ENCODE data around the gene CD59. TPM values are rescaled to one million over a fixed set of nuclear protein-coding genes. Genes with fewer than 3 reads are reported as not detected.
A peak's percentile ranks its signal among the peaks of the same experiment; 100 is the strongest.

The CD59 gene
- total RNA-seq, 1 donor from 2014 or later, result 272 TPM

DNA sequence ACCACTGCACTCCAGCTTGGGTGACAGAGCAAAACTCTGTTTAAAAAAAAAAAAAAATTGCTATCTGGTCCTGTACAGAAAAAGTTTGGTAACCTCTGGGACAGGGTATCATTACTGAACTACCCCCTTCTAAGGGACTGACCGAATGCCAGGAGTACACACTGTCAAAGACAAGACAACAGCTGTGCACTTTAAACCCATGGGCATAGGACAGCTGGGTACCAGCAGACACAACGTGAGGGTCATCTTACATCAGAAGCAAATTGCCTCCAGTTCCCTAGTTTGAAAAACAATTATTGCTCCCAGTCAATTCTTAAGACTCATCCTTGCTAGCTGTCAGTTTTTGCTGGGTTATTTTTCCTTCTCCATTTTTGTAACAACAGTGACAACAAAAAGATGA is 17.8 kb downstream of the CD59 start:
- H3K27ac ChIP-seq, result no peak overlapping the region
- no peak overlapping the region for H3K4me3 ChIP-seq
- TF ChIP-seq CTCF (IDR thresholded peaks at IDR 0.05) (no peak), POLR2AphosphoS5 (IDR thresholded peaks at IDR 0.05; ENCODE audit: insufficient read depth in 1 of 2, low read depth in 1 of 2) (no peak), POLR2A (IDR thresholded peaks at IDR 0.05) (no peak)
- H3K36me3 ChIP-seq, result peaks cover 0 to 61% of the 10 kb centered on the region in 2 donors
- no peak for DNase-seq (ENCODE audit: extremely low spot score in 2 of 2)
- H3K27me3 ChIP-seq, result no peaks in the 10 kb centered on the region
- H3K4me1 ChIP-seq, result peaks cover 62% of the 10 kb centered on the region
- no peaks in the 10 kb centered on the region for H3K9me3 ChIP-seq
- intact Hi-C loops (cut with DNase I), result no loop called here

- no peaks in the 10 kb centered on the region for H3K27me3 ChIP-seq
- no peak for DNase-seq (ENCODE audit: extremely low spot score in 2 of 2)
- H3K9me3 ChIP-seq, result no peaks in the 10 kb centered on the region
- TF ChIP-seq POLR2A (IDR thresholded peaks at IDR 0.05) (no peak), POLR2AphosphoS5 (IDR thresholded peaks at IDR 0.05; ENCODE audit: insufficient read depth in 1 of 2, low read depth in 1 of 2) (no peak), CTCF (IDR thresholded peaks at IDR 0.05) (no peak)
- H3K27ac ChIP-seq, result peak overlapping the region; percentile 31
- no peak overlapping the region for H3K4me3 ChIP-seq
- intact Hi-C loops (cut with DNase I), result no loop called here
- peaks cover 40% of the 10 kb centered on the region for H3K4me1 ChIP-seq
- peaks cover 0 to 69% of the 10 kb centered on the region in 2 donors for H3K36me3 ChIP-seq
Observed at GRCh38 chr11:33716243-33716642, 20.0 kb downstream of the CD59 start.

DNA sequence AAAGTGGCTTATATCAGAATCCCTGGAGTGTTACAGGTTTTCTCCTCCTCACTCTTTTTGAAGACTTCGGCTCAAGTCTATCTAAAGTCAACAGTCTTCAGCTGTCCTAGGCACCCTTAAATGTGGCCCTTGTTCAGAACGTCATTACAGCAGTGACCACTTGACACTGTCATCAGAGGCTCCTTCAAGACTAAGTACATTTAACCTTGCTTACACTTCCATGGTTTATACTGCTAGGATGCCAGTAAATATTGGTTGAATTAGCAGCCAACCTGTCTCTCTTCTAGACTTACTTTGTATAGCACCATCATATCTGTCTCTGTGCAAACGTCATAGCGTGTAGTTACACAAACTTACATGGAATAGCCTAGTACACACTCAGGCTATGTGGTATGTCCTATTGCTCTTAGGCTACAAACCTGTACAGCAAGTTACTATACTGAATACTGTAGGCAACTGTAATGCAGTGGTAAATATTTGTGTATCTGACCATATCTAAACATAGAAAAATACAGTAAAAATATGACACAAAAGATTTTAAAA is 22.3 kb downstream of the CD59 start:
- DNase-seq (ENCODE audit: extremely low spot score in 2 of 2), result no peak
- Histone ChIP-seq H3K4me3 (no peak overlapping the region), H3K4me1 (peaks cover 22% of the 10 kb centered on the region), H3K36me3 (peaks cover 0 to 65% of the 10 kb centered on the region in 2 donors), H3K27ac (no peak overlapping the region), H3K9me3 (no peaks in the 10 kb centered on the region), H3K27me3 (no peaks in the 10 kb centered on the region)
- TF ChIP-seq POLR2A (IDR thresholded peaks at IDR 0.05) (no peak), CTCF (IDR thresholded peaks at IDR 0.05) (no peak), POLR2AphosphoS5 (IDR thresholded peaks at IDR 0.05; ENCODE audit: insufficient read depth in 1 of 2, low read depth in 1 of 2) (no peak)
- intact Hi-C loops (cut with DNase I), result no loop called here

DNA sequence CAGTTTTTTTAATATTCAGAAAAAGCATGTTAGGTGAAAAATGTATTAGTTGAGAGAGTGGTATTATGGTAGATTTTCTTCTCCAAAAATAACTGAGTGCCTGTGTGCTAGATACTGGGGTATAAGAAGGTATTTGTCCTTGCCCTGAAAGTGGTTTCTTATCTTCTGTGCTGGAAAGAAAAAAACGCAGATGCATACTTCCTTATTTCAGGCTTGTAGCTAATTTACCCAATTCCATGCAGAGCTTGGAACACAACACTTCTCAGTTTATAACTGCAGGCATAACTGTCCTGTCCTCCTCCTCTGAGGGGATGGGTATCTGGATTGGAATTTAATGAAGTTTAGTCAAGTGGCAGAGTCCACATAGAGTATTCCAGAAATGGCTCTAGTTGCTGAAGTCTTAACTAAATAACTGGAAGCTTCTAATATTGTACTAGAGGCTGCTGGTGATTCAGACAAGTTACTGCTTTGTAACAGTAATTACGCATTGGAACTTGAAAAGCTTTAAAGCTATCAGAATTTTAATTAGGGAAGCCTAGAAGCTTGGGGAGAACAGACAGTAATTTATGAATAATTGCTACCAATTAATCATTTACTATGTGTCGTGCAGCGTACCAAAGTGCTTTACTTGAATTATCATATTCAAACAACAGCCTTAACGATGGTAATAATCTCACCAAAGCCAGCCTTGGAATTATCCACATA is 22.9 kb downstream of the CD59 start:
- H3K4me3 ChIP-seq, result no peak overlapping the region
- peaks cover 0 to 65% of the 10 kb centered on the region in 2 donors for H3K36me3 ChIP-seq
- TF ChIP-seq CTCF (IDR thresholded peaks at IDR 0.05) (no peak), POLR2AphosphoS5 (IDR thresholded peaks at IDR 0.05; ENCODE audit: insufficient read depth in 1 of 2, low read depth in 1 of 2) (no peak), POLR2A (IDR thresholded peaks at IDR 0.05) (no peak)
- H3K9me3 ChIP-seq, result no peaks in the 10 kb centered on the region
- peaks cover 22% of the 10 kb centered on the region for H3K4me1 ChIP-seq
- DNase-seq (ENCODE audit: extremely low spot score in 2 of 2), result no peak
- H3K27me3 ChIP-seq, result no peaks in the 10 kb centered on the region
- intact Hi-C loops (cut with DNase I), result no loop called here
- H3K27ac ChIP-seq, result no peak overlapping the region

GRCh38 chr11:33712436-33712835 is 23.8 kb downstream of the CD59 start:
- no peak overlapping the region for H3K4me3 ChIP-seq
- H3K4me1 ChIP-seq, result peaks cover 22% of the 10 kb centered on the region
- no peak overlapping the region for H3K27ac ChIP-seq
- no peaks in the 10 kb centered on the region for H3K27me3 ChIP-seq
- H3K36me3 ChIP-seq, result peaks cover 0 to 66% of the 10 kb centered on the region in 2 donors
- intact Hi-C loops (cut with DNase I), result no loop called here
- no peaks in the 10 kb centered on the region for H3K9me3 ChIP-seq
- TF ChIP-seq POLR2A (IDR thresholded peaks at IDR 0.05) (no peak), POLR2AphosphoS5 (IDR thresholded peaks at IDR 0.05; ENCODE audit: insufficient read depth in 1 of 2, low read depth in 1 of 2) (no peak), CTCF (IDR thresholded peaks at IDR 0.05) (no peak)
- no peak for DNase-seq (ENCODE audit: extremely low spot score in 2 of 2)
